ENCODE data around the gene LEP.

DNA sequence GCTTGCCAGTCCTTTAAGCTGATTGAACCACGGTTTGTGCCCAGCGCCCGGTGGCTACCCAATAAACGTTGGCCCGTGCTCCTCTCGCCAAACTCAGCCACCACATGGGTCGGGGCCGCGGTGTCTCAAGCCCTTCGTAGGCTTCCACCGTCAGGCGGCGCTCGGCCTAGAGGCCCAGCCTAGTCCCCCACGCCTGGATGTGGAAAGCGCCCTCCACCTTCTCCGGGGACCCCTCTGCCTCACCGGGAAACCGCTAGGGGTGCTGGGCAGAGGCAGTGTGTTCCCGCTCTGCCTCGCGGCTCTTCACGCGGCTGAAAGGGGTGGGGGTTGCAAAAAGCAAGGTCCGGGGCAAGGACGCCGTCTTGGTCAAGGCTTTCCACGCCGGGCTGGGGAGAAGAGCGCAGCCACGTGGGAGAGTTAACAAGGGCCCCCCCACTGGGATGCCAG is 29.8 kb downstream of the LEP start:
- TF ChIP-seq, protein P1, sequence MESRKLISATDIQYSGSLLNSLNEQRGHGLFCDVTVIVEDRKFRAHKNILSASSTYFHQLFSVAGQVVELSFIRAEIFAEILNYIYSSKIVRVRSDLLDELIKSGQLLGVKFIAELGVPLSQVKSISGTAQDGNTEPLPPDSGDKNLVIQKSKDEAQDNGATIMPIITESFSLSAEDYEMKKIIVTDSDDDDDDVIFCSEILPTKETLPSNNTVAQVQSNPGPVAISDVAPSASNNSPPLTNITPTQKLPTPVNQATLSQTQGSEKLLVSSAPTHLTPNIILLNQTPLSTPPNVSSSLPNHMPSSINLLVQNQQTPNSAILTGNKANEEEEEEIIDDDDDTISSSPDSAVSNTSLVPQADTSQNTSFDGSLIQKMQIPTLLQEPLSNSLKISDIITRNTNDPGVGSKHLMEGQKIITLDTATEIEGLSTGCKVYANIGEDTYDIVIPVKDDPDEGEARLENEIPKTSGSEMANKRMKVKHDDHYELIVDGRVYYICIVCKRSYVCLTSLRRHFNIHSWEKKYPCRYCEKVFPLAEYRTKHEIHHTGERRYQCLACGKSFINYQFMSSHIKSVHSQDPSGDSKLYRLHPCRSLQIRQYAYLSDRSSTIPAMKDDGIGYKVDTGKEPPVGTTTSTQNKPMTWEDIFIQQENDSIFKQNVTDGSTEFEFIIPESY (IDR thresholded peaks at IDR 0.05; ENCODE audit: extremely low read depth, insufficient replicate concordance, low read length) = no peak
- TF ChIP-seq, protein P2, sequence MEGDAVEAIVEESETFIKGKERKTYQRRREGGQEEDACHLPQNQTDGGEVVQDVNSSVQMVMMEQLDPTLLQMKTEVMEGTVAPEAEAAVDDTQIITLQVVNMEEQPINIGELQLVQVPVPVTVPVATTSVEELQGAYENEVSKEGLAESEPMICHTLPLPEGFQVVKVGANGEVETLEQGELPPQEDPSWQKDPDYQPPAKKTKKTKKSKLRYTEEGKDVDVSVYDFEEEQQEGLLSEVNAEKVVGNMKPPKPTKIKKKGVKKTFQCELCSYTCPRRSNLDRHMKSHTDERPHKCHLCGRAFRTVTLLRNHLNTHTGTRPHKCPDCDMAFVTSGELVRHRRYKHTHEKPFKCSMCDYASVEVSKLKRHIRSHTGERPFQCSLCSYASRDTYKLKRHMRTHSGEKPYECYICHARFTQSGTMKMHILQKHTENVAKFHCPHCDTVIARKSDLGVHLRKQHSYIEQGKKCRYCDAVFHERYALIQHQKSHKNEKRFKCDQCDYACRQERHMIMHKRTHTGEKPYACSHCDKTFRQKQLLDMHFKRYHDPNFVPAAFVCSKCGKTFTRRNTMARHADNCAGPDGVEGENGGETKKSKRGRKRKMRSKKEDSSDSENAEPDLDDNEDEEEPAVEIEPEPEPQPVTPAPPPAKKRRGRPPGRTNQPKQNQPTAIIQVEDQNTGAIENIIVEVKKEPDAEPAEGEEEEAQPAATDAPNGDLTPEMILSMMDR (IDR thresholded peaks at IDR 0.05 in 2 of 3, conservative IDR thresholded peaks at IDR 0.05 in 1 of 3; ENCODE audit: borderline replicate concordance in 1 of 3, insufficient read depth in 1 of 3, low read depth in 2 of 3, low read length in 2 of 3) = no peak
- TF ChIP-seq POLR2AphosphoS5 (IDR thresholded peaks at IDR 0.05; ENCODE audit: low read depth, low read length) = no peak
- no peak for TF ChIP-seq SRF (IDR thresholded peaks at IDR 0.05; ENCODE audit: low read depth)
- TF ChIP-seq POLR2A (IDR thresholded peaks at IDR 0.05; ENCODE audit: borderline replicate concordance, extremely low read depth, insufficient read depth, insufficient read length) = no peak
- no peak for TF ChIP-seq YY1 (IDR thresholded peaks at IDR 0.05; ENCODE audit: extremely low read depth, insufficient replicate concordance, low read depth, low read length)
- no peak for TF ChIP-seq ELF1 (IDR thresholded peaks at IDR 0.05; ENCODE audit: borderline replicate concordance, low read depth)
- TF ChIP-seq, protein P3, sequence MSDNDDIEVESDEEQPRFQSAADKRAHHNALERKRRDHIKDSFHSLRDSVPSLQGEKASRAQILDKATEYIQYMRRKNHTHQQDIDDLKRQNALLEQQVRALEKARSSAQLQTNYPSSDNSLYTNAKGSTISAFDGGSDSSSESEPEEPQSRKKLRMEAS (IDR thresholded peaks at IDR 0.05) = no peak
- TF ChIP-seq EZH2phosphoT487 (IDR thresholded peaks at IDR 0.05; ENCODE audit: borderline replicate concordance) = no peak
- TF ChIP-seq CEBPB (IDR thresholded peaks at IDR 0.05; ENCODE audit: low read depth) = no peak
- TF ChIP-seq RAD21 (IDR thresholded peaks at IDR 0.05; ENCODE audit: low read depth) = no peak
- TF ChIP-seq JUND (IDR thresholded peaks at IDR 0.05) = no peak
- TF ChIP-seq SIN3A (IDR thresholded peaks at IDR 0.05; ENCODE audit: low read depth) = no peak
